Activated gamma-delta T cell treated with Interleukin-2 at 50 U/mL for 16 hours (primary cell): ENCODE measurements around the gene OR52E4.

Source experiments
- DNase-seq: peaks from one replicate; pipeline ENCODE4 v3.0.0-alpha.2; 2020

Gene OR52E4

DNA sequence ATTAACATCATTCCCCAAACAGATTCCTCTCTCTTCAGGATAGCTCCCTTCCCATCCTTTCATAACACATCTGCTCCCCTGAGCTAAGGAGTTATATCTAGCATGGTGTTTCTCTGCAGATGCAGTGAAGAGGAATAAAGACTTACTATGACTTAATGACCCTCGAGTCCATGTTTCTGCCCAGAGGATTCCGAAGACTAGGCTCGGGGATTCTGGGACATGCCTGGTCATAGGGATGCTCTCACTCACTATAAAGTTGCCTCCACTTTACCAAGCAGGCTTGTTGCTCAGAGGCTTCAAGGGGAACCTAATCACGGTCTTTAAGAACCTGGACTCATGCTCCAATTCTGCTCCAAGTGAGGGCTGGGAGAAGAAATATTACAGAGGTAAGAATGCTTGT lies at the start of gene OR52E4:
Gene OR52E4 (plus strand): TSS at position 301 of the 400 bp plus-strand sequence. CDS start 3,664 bp downstream, outside the sequence.
- DNase-seq = no peak

DNA sequence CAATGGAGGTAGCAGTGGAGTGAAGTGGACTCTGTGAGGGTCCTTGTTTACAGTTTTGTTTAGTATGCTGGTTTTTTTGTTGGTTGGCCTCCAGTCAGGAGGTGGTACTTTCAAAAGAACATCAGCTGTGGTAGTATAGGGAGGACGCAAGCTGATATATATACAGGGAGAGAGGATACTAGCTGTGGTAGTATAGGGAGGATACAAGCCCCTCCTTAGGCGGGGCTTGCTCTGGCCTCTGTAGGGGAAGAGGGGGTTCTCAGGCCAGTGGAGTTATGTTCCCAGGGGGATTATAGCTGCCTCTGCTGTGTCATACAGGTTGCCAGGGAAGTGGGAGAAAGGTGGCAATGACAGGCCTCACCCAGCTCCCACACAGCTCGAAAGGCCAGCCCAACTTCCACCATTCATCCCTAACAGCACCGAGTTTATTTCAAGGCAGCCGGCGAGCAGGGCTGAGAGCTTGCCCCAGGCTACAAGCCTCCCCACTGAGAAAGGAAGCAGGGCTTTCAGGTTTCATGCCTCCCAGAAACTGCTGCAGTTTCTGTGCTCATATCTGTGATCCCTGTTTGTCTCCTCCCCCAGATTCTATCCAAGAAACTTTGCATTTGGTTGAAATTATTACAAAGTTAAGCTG lies 49.1 kb upstream of the OR52E4 start:
- no peak for DNase-seq

- DNase-seq = no peak
These were observed 47.0 kb upstream of the OR52E4 start for GRCh38 chr11:5833446-5833845.

DNA sequence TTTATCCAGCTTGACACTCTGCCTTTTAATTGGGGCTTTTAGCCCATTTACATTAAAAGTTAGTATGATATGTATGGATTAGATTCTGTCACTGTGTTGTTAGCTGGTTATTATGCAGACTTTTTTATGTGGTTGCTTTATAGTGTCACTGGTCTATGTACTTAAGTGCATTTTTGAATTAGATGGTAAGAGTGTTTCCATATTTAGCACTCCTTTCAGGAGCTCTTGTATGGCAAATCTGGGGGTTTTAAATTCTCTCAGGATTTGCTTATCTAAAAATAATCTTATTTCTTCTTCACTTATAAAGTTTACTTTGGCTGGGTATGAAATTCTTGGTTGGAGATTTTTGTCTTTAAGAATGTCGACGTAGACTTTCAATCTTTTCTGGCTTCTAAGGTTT lies 42.7 kb upstream of the OR52E4 start:
- no peak for DNase-seq

DNA sequence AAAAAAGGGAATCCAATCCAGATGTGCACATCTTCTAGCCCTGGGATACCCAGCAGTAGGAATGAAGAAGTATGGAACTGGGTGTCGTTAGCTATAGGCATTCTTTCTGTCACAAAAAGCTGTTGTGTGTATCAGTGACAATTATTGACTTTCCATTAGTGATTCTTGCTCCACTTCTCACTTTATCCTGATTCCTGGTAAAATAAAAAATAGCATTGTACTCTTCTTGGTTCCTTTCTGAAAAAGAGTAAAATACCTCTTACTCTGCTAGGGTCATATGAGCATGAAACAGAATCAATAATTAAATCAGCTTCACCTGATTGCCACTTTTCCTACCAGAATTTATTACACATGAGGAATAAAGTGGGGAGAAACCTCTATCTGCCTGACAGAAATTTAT lies 38.6 kb upstream of the OR52E4 start, which contains the start of gene OR52E6:
Gene OR52E6 (minus strand): TSS at position 101 of the 400 bp plus-strand sequence. CDS start 0 bp downstream, at position 101.
- DNase-seq = no peak

DNA sequence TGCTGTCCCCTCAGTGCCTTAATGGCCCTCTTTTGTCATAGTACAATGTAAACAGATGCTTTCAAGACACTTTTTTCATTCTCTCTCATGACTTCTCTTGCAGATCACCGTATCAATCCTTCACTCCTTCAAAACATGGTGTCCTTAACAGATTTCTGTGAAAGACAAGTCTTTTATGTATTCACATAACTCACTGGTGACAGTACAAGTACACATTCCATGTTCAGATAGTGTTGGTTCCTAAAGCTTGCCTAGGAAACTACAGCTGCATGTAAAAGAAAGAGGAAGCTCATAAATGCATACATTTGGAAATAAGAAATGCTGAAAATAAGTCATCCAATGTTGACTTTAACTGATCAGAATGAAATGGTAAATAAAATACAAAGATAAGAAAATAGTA lies 33.7 kb upstream of the OR52E4 start:
- no peak for DNase-seq

- DNase-seq = no peak
These were observed 32.7 kb upstream of the OR52E4 start for GRCh38 chr11:5847711-5848110.

GRCh38 chr11:5851002-5851401 lies 29.4 kb upstream of the OR52E4 start:
- DNase-seq = no peak

GRCh38 chr11:5857590-5857989 lies 22.8 kb upstream of the OR52E4 start, which contains the start of gene OR52E8:
OR52E8 (minus strand) TSS chr11:5857690; CDS start chr11:5857690, 0 bp downstream.
- DNase-seq = no peak

- DNase-seq = no peak
These were observed 14.6 kb upstream of the OR52E4 start for GRCh38 chr11:5865826-5866225.

DNA sequence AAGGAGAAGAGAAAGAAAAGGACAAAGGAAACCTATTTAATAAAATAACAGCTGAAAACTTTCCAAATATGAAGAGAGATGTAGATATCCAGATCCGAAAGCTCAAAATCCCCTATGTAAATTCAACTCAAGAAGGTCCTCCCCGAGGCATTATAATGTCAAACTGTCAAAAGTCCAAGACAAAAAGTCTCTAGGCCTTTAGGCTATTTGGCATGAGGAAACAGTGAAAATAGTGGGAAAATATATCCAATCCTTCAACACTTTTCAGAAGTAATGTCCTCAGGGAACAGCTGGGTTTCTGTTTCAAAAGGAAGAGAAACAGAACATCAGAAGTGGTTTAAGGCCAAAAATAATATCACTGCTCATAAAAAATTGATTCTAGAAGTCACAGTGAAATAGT lies 1.9 kb upstream of the OR52E4 start:
- no peak for DNase-seq

- DNase-seq = no peak
These were observed 1.3 kb downstream of the OR52E4 start for GRCh38 chr11:5881756-5882155.

- no peak for DNase-seq
These were observed 6.7 kb downstream of the OR52E4 start for GRCh38 chr11:5887172-5887571.

GRCh38 chr11:5887661-5888060 lies 7.2 kb downstream of the OR52E4 start:
- DNase-seq = no peak

- DNase-seq = no peak
These were observed 10.9 kb downstream of the OR52E4 start for GRCh38 chr11:5891216-5891800.

GRCh38 chr11:5892908-5893307 lies 12.5 kb downstream of the OR52E4 start, which contains the start of gene OR52E5:
OR52E5 (plus strand) TSS chr11:5893208; CDS start chr11:5900777, 7,569 bp downstream.
- no peak for DNase-seq

GRCh38 chr11:5899534-5899933 lies 19.1 kb downstream of the OR52E4 start:
- DNase-seq = no peak

GRCh38 chr11:5910540-5910939 lies 30.1 kb downstream of the OR52E4 start:
- no peak for DNase-seq

- DNase-seq = no peak
These were observed 42.5 kb downstream of the OR52E4 start for GRCh38 chr11:5922749-5923426.

GRCh38 chr11:5923427-5923776 lies 43.0 kb downstream of the OR52E4 start:
- DNase-seq = no peak

- DNase-seq = no peak
These were observed 43.4 kb downstream of the OR52E4 start for GRCh38 chr11:5923794-5924193.

GRCh38 chr11:5928271-5928670 lies 47.8 kb downstream of the OR52E4 start:
- DNase-seq = no peak

- DNase-seq = no peak
These were observed 48.4 kb downstream of the OR52E4 start for GRCh38 chr11:5928811-5929210.
